AG09319 (cell line): ENCODE results near the gene ARHGEF19.

ENCODE experiments used
- DNase-seq: peaks from one replicate; pipeline ENCODE4 v3.0.0-alpha.2; 2010; ENCODE audit warnings: low read depth; ENCODE audit errors: extremely low read depth
- TF ChIP-seq, protein P1 (sequence below): IDR thresholded peaks from 2 replicates; pipeline ENCODE4 v1.5.1; 2011; ENCODE audit warnings: low read depth, mild to moderate bottlenecking, inconsistent platforms, low read length, moderate library complexity

ARHGEF19 gene

DNA sequence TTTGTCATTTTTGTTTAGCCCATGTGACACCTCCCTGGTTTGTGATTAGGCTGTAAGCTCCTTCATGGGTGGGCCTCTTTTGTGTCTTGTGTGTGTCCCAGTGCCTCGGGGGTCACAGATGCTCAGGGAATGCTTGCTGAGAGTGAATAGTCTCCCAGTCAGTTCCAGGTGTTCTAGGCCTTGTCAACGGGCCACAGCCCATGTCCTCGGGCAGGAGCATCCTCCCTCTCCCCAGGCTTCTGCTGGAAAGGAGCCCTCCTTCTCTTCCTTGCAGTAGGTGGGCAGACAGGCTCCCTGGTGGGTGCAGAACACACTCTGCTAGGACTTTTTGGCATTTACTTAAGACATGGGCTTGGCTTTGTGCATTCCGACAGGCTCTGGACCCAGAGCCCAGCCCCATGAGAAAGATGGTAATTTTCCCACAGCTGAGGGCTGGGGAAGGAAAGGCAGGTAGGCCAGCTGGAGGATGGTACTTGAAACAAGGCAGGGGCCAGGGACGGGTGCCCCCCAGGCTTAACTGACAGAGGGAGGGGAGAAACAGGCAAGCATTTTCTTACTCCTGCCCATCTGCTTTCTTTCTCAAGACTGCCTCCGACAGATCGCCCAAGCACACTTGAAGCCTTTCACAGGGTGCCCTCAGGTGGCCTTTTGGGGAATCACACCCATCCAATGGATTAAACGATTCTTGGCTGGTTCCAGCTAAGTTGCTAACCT is 31.6 kb upstream of the ARHGEF19 start:
- DNase-seq = peak; percentile 65
- TF ChIP-seq, protein P1, sequence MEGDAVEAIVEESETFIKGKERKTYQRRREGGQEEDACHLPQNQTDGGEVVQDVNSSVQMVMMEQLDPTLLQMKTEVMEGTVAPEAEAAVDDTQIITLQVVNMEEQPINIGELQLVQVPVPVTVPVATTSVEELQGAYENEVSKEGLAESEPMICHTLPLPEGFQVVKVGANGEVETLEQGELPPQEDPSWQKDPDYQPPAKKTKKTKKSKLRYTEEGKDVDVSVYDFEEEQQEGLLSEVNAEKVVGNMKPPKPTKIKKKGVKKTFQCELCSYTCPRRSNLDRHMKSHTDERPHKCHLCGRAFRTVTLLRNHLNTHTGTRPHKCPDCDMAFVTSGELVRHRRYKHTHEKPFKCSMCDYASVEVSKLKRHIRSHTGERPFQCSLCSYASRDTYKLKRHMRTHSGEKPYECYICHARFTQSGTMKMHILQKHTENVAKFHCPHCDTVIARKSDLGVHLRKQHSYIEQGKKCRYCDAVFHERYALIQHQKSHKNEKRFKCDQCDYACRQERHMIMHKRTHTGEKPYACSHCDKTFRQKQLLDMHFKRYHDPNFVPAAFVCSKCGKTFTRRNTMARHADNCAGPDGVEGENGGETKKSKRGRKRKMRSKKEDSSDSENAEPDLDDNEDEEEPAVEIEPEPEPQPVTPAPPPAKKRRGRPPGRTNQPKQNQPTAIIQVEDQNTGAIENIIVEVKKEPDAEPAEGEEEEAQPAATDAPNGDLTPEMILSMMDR = peak; percentile 87

DNA sequence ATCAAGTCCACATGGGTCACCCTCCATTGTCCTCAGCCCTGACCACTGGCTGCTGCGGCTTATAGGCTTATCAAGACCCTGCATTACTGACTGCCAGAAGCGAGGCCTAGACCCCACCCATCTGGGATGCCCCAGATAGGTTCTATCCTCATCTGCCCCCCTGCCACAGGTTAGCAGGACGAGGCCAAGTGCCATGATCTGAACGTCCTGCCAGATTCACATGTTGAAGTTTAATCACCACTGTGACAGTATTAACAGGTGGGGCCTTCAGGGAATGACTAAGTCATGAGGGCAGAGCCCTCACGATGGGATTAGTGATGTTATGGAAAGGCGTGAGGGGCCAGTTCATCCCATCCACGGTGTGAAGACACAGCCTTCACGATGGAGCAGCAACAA is 30.8 kb upstream of the ARHGEF19 start:
- no peak for DNase-seq
- TF ChIP-seq, protein P1 = no peak

DNA sequence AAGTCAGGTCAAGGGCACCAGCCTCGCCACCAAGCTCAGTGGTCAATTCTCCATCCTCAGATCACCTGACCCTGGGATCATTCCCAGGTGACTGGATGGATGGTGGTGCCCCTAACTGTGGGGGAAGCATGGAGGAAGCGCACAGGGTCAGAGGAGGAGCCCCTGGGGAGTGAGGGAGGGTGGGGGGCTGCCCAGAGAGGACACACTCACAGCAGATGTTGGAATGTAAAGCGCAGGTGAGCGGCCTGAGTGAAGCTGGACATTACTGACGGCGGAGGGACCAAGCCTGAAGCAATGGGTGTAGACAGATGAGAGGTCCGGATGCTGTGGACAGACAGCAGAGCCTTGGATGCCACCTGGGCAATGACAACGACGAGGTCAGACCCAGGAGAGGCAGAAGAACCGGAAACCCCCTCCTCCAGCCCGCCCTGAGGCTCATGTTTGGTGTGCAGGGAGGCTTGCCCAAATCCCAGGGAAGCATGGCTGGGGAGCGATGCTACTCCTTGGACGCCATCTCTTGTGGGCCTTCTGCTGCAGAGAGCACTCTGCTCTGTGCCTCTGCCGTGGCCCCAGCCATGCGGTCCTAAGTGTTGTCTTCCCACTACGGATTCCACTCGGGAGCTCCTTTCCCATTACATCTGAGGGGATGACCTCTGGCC is 30.2 kb upstream of the ARHGEF19 start:
- DNase-seq = no peak
- TF ChIP-seq, protein P1 = no peak

DNA sequence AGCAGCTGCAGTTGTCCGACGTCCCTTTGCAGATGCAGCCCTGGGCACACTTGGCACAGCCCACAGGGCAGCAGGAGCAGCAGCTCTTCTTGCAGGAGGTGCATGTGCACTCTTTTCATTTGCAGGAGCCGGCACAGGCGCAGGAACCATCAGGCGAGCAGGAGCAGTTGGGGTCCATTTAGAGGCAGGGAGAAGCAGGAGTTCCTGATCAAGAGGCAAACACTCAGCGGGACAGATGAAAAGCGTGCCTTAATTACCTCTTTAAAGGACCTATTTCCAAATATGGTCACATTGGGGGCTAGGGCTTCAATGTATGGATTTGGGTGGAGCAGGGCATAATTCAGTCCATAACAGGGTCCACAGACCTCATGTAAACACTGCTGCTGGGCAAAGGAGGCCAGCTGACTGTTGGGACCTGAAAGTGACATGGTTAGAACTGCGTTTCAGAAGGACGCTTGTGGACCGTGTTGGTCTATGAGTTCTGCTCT is 28.8 kb upstream of the ARHGEF19 start:
- DNase-seq = no peak
- TF ChIP-seq, protein P1 = no peak

DNA sequence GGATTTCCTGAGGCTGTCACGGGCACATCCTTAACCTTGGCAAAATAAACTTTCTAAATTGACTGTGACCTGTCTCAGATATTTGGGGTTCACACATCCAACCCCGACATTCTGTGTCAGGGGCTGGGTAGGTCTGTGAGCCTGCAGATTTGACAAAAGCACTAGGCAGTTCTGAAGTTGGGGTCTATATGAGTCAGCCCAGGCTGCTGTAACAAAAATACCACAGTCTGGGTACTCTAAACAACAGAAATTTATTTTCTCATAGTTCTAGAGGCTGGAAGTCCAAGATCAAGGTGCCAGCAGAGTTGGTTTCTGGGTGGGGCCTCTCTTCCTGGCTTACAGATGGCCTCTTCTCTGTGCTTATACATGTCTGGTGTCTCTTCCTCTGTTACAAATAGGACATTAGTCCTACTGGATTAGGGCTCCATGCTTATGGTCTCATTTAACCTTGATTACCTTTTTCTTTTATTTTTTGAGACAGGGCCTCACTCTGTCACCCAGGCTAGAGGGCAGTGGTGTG is 27.6 kb upstream of the ARHGEF19 start:
- TF ChIP-seq, protein P1 = no peak
- DNase-seq = no peak

DNA sequence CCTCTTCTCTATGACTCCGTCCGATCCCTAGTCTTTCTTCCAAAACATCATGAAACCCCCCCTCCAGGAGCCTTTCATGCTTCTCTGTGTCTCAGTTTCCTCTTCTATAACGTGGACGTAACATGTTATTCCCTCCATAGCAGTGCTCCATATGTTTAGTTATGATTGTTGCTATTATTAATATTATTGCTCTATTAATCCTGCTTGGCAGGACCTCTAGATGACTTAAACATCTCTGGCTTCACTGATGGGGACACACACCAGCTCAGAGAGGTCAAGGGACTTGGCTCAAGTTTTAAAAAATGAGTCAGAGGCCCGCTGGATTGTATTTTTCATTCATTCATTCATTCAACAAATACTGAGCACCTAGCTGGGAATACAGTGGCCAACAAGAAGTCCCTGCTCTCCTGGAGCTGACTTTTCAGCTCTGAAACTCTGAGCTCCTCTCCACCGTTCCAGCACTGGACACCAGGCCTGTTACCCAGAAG is 24.9 kb upstream of the ARHGEF19 start:
- no peak for DNase-seq
- TF ChIP-seq, protein P1 = no peak
